GM23248 (cell line): ENCODE results near the gene SPATC1L. TPM values are rescaled to one million over a fixed set of nuclear protein-coding genes. Genes with fewer than 3 reads are reported as not detected.

Experiments
- DNase-seq: peaks from one replicate; pipeline ENCODE4 v3.0.0-alpha.2; 2015
- H2AFZ ChIP-seq: fragments of 200-600 bp; sonication (generic); 2 replicates; pipeline ENCODE4 v1.6.1; 2016; ENCODE audit warnings: antibody characterized with exemption
- H3F3A ChIP-seq: fragments of 200-600 bp; sonication (generic); 2 replicates; pipeline ENCODE4 v1.6.1; 2016; ENCODE audit warnings: mild to moderate bottlenecking, antibody characterized with exemption, mixed run types; ENCODE audit not compliant: insufficient read depth
- H3K27ac ChIP-seq: fragments of 200-600 bp; sonication (generic); 2 replicates; pipeline ENCODE4 v1.5.1; 2016; ENCODE audit warnings: mild to moderate bottlenecking
- H3K27me3 ChIP-seq: fragments of 200-600 bp; sonication (generic); replicated peaks from 2 replicates; pipeline ENCODE4 v1.6.1; 2016; ENCODE audit warnings: mild to moderate bottlenecking; ENCODE audit not compliant: insufficient read depth
- H3K36me3 ChIP-seq: fragments of 200-600 bp; sonication (generic); 2 replicates; pipeline ENCODE4 v1.6.1; 2016; ENCODE audit warnings: low read depth, mild to moderate bottlenecking
- H3K4me1 ChIP-seq: fragments of 200-600 bp; sonication (generic); 2 replicates; pipeline ENCODE4 v1.6.1; 2016; ENCODE audit warnings: mild to moderate bottlenecking; ENCODE audit not compliant: insufficient read depth
- H3K4me2 ChIP-seq: fragments of 200-600 bp; sonication (generic); one replicate; pipeline ENCODE4 v1.6.1; 2016; ENCODE audit warnings: mild to moderate bottlenecking; ENCODE audit not compliant: unreplicated experiment
- H3K4me3 ChIP-seq: fragments of 200-600 bp; sonication (generic); 2 replicates; pipeline ENCODE4 v1.5.1; 2016; ENCODE audit warnings: mild to moderate bottlenecking
- H3K79me2 ChIP-seq: fragments of 200-600 bp; sonication (generic); 2 replicates; pipeline ENCODE4 v1.6.1; 2016; ENCODE audit warnings: mild to moderate bottlenecking; ENCODE audit not compliant: insufficient read depth
- H3K9ac ChIP-seq: fragments of 200-600 bp; sonication (generic); 2 replicates; pipeline ENCODE4 v1.6.1; 2016; ENCODE audit warnings: mild to moderate bottlenecking
- H3K9me2 ChIP-seq: fragments of 200-600 bp; sonication (generic); 2 replicates; pipeline ENCODE4 v1.6.1; 2016; ENCODE audit warnings: mixed run types, mild to moderate bottlenecking, moderate library complexity; ENCODE audit not compliant: insufficient read depth
- H3K9me3 ChIP-seq: fragments of 200-600 bp; sonication (generic); one replicate; pipeline ENCODE4 v1.6.1; 2017; ENCODE audit warnings: low read depth
- H4K20me1 ChIP-seq: fragments of 200-600 bp; sonication (generic); 2 replicates; pipeline ENCODE4 v1.6.0; 2016; ENCODE audit not compliant: insufficient read depth
- EZH2 ChIP-seq: fragments of 200-600 bp; sonication (generic); IDR thresholded peaks from 2 replicates; pipeline ENCODE4 v1.6.1; 2018; ENCODE audit warnings: antibody characterized with exemption, mild to moderate bottlenecking; ENCODE audit not compliant: insufficient read depth, poor library complexity, severe bottlenecking
- EZH2phosphoT487 ChIP-seq: fragments of 200-600 bp; sonication (generic); IDR thresholded peaks from 2 replicates; pipeline ENCODE4 v1.6.1; 2018; ENCODE audit warnings: antibody characterized with exemption, moderate library complexity, mild to moderate bottlenecking, low read depth; ENCODE audit not compliant: insufficient read depth
- WGBS, 2 experiments: methylation state at CpG; one replicate each; pipeline ENCODE4 v1.1.6; 2015 to 2017; ENCODE audit warnings: low lambda C conversion rate in 2 of 2, low coverage in 1 of 2; ENCODE audit errors: missing lambda C conversion rate in 2 of 2; 5-methylcytosine and 5-hydroxymethylcytosine counted together
- in situ Hi-C: fragments of 300-500 bp; cut with MboI; formaldehyde crosslinking; loops from 2 replicates; pipeline ENCODE4 v1.15.0; 2020
- polyA plus RNA-seq: library from polyadenylated mRNA; unstranded; fragments of >200 nt; fragmentation: Nextera tagmentation; extraction: Ambion mirVana; gene quantifications from 2 replicates; pipeline ENCODE4 v1.2.1, GENCODE V29; 2016
- total RNA-seq: library from RNA; depleted of rRNA; stranded (reverse); fragments of >200 nt; shearing (Covaris generic); gene quantifications from 2 replicates; pipeline ENCODE4 v1.2.3, GENCODE V29; 2014

SPATC1L gene
- total and polyA plus RNA-seq, 2 experiments from 2014 or later, result 5.2 to 15.7 TPM

DNA sequence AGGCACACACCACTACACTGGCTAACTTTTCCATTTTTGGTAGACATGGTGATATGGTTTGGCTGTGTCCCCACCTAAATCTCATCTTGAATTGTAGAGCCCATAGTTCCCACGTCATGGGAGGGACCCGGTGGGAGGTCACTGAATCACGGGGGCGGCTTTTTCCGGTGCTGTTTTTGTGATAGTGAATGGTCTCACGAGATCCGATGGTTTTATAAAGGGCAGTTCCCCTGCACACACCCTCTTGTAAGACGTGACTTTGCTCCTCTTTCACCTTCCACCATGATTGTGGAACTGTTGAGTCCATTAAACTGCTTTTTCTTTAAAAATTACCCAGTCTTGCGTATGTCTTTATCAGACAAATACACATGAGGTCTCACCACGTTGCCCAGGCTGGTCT is 27.6 kb downstream of the SPATC1L start:
- no peak overlapping the region for H3K27ac ChIP-seq
- no peaks in the 10 kb centered on the region for H3K9me2 ChIP-seq
- no peaks in the 10 kb centered on the region for H4K20me1 ChIP-seq
- H2AFZ ChIP-seq, result no peak overlapping the region
- H3F3A ChIP-seq, result no peaks in the 10 kb centered on the region
- H3K36me3 ChIP-seq, result no peaks in the 10 kb centered on the region
- DNase-seq, result no peak
- no peaks in the 10 kb centered on the region for H3K4me1 ChIP-seq
- in situ Hi-C loops, result no loop called here
- WGBS, 2 experiments, result 84 to 85% methylated on average over 10 of the region's 10 CpGs
- H3K9ac ChIP-seq, result no peak overlapping the region
- no peaks in the 10 kb centered on the region for H3K27me3 ChIP-seq
- H3K4me3 ChIP-seq, result no peak overlapping the region
- H3K79me2 ChIP-seq, result no peaks in the 10 kb centered on the region
- no peak overlapping the region for H3K4me2 ChIP-seq
- TF ChIP-seq EZH2, result no peak
- TF ChIP-seq EZH2phosphoT487, result no peak
- no peaks in the 10 kb centered on the region for H3K9me3 ChIP-seq

DNA sequence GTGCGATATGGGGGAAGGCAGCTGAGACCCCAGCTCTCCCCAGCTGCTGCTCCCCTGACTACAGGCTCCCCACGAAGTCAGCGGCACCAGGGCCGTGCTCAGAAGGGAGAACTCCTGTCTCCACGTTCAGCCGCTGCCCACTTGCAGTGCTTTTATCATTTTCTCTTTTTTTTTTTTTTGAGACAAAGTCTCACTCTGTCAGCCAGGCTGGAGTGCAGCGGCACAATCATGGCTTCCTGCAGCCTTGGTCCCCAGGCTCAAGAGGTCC is 27.9 kb downstream of the SPATC1L start:
- no peak overlapping the region for H3K9ac ChIP-seq
- no peak overlapping the region for H2AFZ ChIP-seq
- H3K27me3 ChIP-seq, result no peaks in the 10 kb centered on the region
- no peaks in the 10 kb centered on the region for H3K4me1 ChIP-seq
- H4K20me1 ChIP-seq, result no peaks in the 10 kb centered on the region
- H3K4me3 ChIP-seq, result no peak overlapping the region
- WGBS, 2 experiments, result 97 to 99% methylated on average over 7 of the region's 7 CpGs
- H3K9me2 ChIP-seq, result no peaks in the 10 kb centered on the region
- H3K4me2 ChIP-seq, result no peak overlapping the region
- H3K9me3 ChIP-seq, result no peaks in the 10 kb centered on the region
- no peaks in the 10 kb centered on the region for H3F3A ChIP-seq
- TF ChIP-seq EZH2 (no peak), EZH2phosphoT487 (no peak)
- no peaks in the 10 kb centered on the region for H3K79me2 ChIP-seq
- in situ Hi-C loops, result no loop called here
- DNase-seq, result no peak
- no peaks in the 10 kb centered on the region for H3K36me3 ChIP-seq
- H3K27ac ChIP-seq, result no peak overlapping the region

DNA sequence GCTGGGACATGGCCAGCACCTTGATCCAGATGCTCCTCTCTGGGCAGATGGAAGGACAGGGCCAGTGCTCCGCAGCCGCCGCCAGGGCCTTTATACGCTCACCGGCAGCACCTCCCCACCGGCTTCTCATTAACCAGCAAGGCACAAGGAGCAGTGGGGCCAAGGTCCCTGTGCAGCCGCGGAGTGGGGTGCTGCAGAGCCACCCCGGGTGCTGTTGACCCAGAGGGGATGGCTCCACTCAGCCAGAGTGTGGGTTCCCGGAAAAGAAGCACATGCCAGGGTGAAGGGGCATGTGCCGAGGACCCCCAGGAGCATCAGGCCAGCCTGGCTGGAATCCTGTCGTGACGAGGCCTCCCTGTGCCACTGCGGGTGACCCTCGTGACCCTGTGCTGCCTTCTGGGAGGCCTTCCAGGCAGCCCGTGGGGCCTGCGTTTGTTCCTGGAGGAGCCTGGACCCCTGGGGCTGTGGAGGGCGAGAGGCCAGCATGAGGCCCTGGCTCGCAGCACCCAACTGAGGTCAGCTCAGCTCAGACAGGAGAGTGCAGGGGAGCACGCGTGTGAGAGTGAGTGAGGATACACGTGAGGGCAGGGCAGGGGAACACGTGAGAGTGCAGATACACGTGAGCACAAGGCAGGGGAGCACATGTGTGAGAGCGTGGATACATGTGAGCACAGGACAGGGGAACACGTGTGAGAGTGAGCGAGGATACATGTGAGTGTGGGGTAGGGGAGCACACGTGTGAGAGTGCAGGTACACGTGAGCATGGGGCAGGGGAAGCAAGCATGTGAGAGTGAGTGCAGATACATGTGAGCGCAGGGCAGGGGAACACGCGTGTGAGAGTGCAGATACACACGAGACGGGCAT is 28.5 kb downstream of the SPATC1L start, which contains the start of gene FTCD:
Gene FTCD, minus strand, starts transcription at position 66 of the 864 bp plus-strand sequence. Its CDS starts 56 bp downstream, at position 10.
- TF ChIP-seq EZH2phosphoT487 (no peak), EZH2 (no peak)
- no peak within 1 kb of the TSS for H3K27ac ChIP-seq
- no peaks in the 10 kb centered on the region for H4K20me1 ChIP-seq
- no peaks in the 10 kb centered on the region for H3K9me2 ChIP-seq
- no peaks in the 10 kb centered on the region for H3K9me3 ChIP-seq
- H3F3A ChIP-seq, result no peaks in the 10 kb centered on the region
- H3K36me3 ChIP-seq, result no peaks in the 10 kb centered on the region
- H3K4me1 ChIP-seq, result no peaks in the 10 kb centered on the region
- H3K79me2 ChIP-seq, result no peaks in the 10 kb centered on the region
- H3K4me3 ChIP-seq, result no peak within 1 kb of the TSS
- WGBS, 2 experiments, result 90 to 91% methylated on average over 30 to 34 of the region's 34 CpGs
- in situ Hi-C loops, result no loop called here
- H3K27me3 ChIP-seq, result no peaks in the 10 kb centered on the region
- no peak within 1 kb of the TSS for H2AFZ ChIP-seq
- no peak within 1 kb of the TSS for H3K4me2 ChIP-seq
- H3K9ac ChIP-seq, result no peak within 1 kb of the TSS
- DNase-seq, result no peak

DNA sequence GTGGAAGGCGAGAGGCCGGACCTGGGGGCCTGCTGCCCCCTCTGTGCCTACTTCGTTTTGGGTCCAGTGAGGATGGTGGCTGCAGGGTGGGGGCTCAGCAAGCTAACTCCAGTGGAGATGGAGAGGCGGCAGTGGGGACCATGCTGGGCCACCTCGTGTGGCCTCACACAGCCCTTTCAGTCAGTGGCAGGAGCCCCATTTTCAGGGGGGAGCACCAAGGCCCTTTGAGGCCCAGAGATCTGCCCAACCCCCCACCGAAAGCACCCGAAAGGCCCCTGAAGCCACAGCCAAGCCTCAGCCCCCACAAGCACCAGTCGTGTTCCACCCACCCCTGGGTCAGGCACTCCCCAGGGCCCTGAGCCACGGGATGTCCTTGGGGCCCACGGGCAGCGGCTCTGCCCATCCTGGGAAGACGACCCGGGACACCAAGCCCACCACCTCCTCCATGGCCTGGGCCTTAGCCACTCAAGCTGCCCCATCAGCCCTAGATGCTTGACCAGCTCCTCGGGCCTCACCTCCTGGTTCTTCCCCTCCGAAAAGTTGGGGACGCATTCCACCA is 29.2 kb downstream of the SPATC1L start:
- no peaks in the 10 kb centered on the region for H3K4me1 ChIP-seq
- in situ Hi-C loops, result no loop called here
- H3K9ac ChIP-seq, result no peak overlapping the region
- H3K9me3 ChIP-seq, result no peaks in the 10 kb centered on the region
- WGBS, 2 experiments, result 83 to 85% methylated on average over 16 of the region's 16 CpGs
- no peak overlapping the region for H2AFZ ChIP-seq
- H3F3A ChIP-seq, result no peaks in the 10 kb centered on the region
- TF ChIP-seq EZH2phosphoT487, result no peak
- TF ChIP-seq EZH2, result no peak
- H3K9me2 ChIP-seq, result no peaks in the 10 kb centered on the region
- H4K20me1 ChIP-seq, result no peaks in the 10 kb centered on the region
- no peaks in the 10 kb centered on the region for H3K79me2 ChIP-seq
- H3K27ac ChIP-seq, result no peak overlapping the region
- no peaks in the 10 kb centered on the region for H3K27me3 ChIP-seq
- DNase-seq, result no peak
- H3K4me2 ChIP-seq, result no peak overlapping the region
- H3K36me3 ChIP-seq, result no peaks in the 10 kb centered on the region
- H3K4me3 ChIP-seq, result no peak overlapping the region
